ENCODE data around the gene BMP6.
"Not testable (repeated sequence)": the region's sequence is repeated elsewhere in the genome, so short reads cannot be mapped to it uniquely, and the experiment has no call there.

Gene BMP6

GRCh38 chr6:7812623-7813022, 86.7 kb downstream of the BMP6 start:
- H3K9ac ChIP-seq (ENCODE audit: low read length) = no peak overlapping the region
- H3K4me3 ChIP-seq (ENCODE audit: low read length) = no peak overlapping the region
- H3K36me3 ChIP-seq (ENCODE audit: control insufficient read depth, insufficient read depth, low read length) = no peaks in the 10 kb centered on the region
- no peak overlapping the region for H3K27ac ChIP-seq (ENCODE audit: low read depth, low read length)
- H3K4me1 ChIP-seq (ENCODE audit: control insufficient read depth, insufficient read depth, low read length) = no peaks in the 10 kb centered on the region
- no peaks in the 10 kb centered on the region for H3K27me3 ChIP-seq (ENCODE audit: control insufficient read depth, insufficient read depth, low read length)

GRCh38 chr6:7813193-7813592, 87.3 kb downstream of the BMP6 start:
- Histone ChIP-seq H3K36me3 (ENCODE audit: control insufficient read depth, insufficient read depth, low read length) (no peaks in the 10 kb centered on the region), H3K9ac (ENCODE audit: low read length) (no peak overlapping the region), H3K4me3 (ENCODE audit: low read length) (no peak overlapping the region), H3K4me1 (ENCODE audit: control insufficient read depth, insufficient read depth, low read length) (no peaks in the 10 kb centered on the region), H3K27me3 (ENCODE audit: control insufficient read depth, insufficient read depth, low read length) (no peaks in the 10 kb centered on the region), H3K27ac (ENCODE audit: low read depth, low read length) (no peak overlapping the region)

GRCh38 chr6:7813704-7814103, 87.8 kb downstream of the BMP6 start:
- no peak overlapping the region for H3K27ac ChIP-seq (ENCODE audit: low read depth, low read length)
- no peak overlapping the region for H3K4me3 ChIP-seq (ENCODE audit: low read length)
- H3K4me1 ChIP-seq (ENCODE audit: control insufficient read depth, insufficient read depth, low read length) = no peaks in the 10 kb centered on the region
- no peak overlapping the region for H3K9ac ChIP-seq (ENCODE audit: low read length)
- H3K27me3 ChIP-seq (ENCODE audit: control insufficient read depth, insufficient read depth, low read length) = no peaks in the 10 kb centered on the region
- no peaks in the 10 kb centered on the region for H3K36me3 ChIP-seq (ENCODE audit: control insufficient read depth, insufficient read depth, low read length)

- H3K27ac ChIP-seq (ENCODE audit: low read depth, low read length) = no peak overlapping the region
- no peaks in the 10 kb centered on the region for H3K36me3 ChIP-seq (ENCODE audit: control insufficient read depth, insufficient read depth, low read length)
- no peaks in the 10 kb centered on the region for H3K27me3 ChIP-seq (ENCODE audit: control insufficient read depth, insufficient read depth, low read length)
These were observed 89.8 kb downstream of the BMP6 start for GRCh38 chr6:7815716-7816115.

GRCh38 chr6:7817184-7817583, 91.3 kb downstream of the BMP6 start:
- H3K27ac ChIP-seq (ENCODE audit: low read depth, low read length); H3K36me3 ChIP-seq (ENCODE audit: control insufficient read depth, insufficient read depth, low read length); H3K9ac ChIP-seq (ENCODE audit: low read length); H3K4me1 ChIP-seq (ENCODE audit: control insufficient read depth, insufficient read depth, low read length); H3K27me3 ChIP-seq (ENCODE audit: control insufficient read depth, insufficient read depth, low read length); H3K4me3 ChIP-seq (ENCODE audit: low read length): not testable (repeated sequence)

More at GRCh38 chr6:7815716-7816115, 89.8 kb downstream of the BMP6 start:
- no peak overlapping the region for H3K9ac ChIP-seq (ENCODE audit: low read length)
- H3K4me1 ChIP-seq (ENCODE audit: control insufficient read depth, insufficient read depth, low read length) = no peaks in the 10 kb centered on the region
- H3K4me3 ChIP-seq (ENCODE audit: low read length) = no peak overlapping the region

- H3K27me3 ChIP-seq (ENCODE audit: control insufficient read depth, insufficient read depth, low read length) = no peaks in the 10 kb centered on the region
- H3K36me3 ChIP-seq (ENCODE audit: control insufficient read depth, insufficient read depth, low read length) = no peaks in the 10 kb centered on the region
- no peak overlapping the region for H3K9ac ChIP-seq (ENCODE audit: low read length)
- no peak overlapping the region for H3K4me3 ChIP-seq (ENCODE audit: low read length)
- no peak overlapping the region for H3K27ac ChIP-seq (ENCODE audit: low read depth, low read length)
- H3K4me1 ChIP-seq (ENCODE audit: control insufficient read depth, insufficient read depth, low read length) = no peaks in the 10 kb centered on the region
These were observed 92.6 kb downstream of the BMP6 start for GRCh38 chr6:7818257-7819214.

- H3K9ac ChIP-seq (ENCODE audit: low read length) = no peak overlapping the region
- H3K27ac ChIP-seq (ENCODE audit: low read depth, low read length) = no peak overlapping the region
These were observed 93.6 kb downstream of the BMP6 start for GRCh38 chr6:7819431-7820015.

GRCh38 chr6:7820288-7820835, 94.5 kb downstream of the BMP6 start:
- H3K27me3 ChIP-seq (ENCODE audit: control insufficient read depth, insufficient read depth, low read length) = no peaks in the 10 kb centered on the region
- H3K9ac ChIP-seq (ENCODE audit: low read length) = no peak overlapping the region
- H3K4me1 ChIP-seq (ENCODE audit: control insufficient read depth, insufficient read depth, low read length) = no peaks in the 10 kb centered on the region
- no peak overlapping the region for H3K27ac ChIP-seq (ENCODE audit: low read depth, low read length)
- H3K36me3 ChIP-seq (ENCODE audit: control insufficient read depth, insufficient read depth, low read length) = no peaks in the 10 kb centered on the region
- no peak overlapping the region for H3K4me3 ChIP-seq (ENCODE audit: low read length)

More at GRCh38 chr6:7819431-7820015, 93.6 kb downstream of the BMP6 start:
- Histone ChIP-seq H3K27me3 (ENCODE audit: control insufficient read depth, insufficient read depth, low read length) (no peaks in the 10 kb centered on the region), H3K4me3 (ENCODE audit: low read length) (no peak overlapping the region), H3K4me1 (ENCODE audit: control insufficient read depth, insufficient read depth, low read length) (no peaks in the 10 kb centered on the region), H3K36me3 (ENCODE audit: control insufficient read depth, insufficient read depth, low read length) (no peaks in the 10 kb centered on the region)

- Histone ChIP-seq H3K4me1 (ENCODE audit: control insufficient read depth, insufficient read depth, low read length) (no peaks in the 10 kb centered on the region), H3K36me3 (ENCODE audit: control insufficient read depth, insufficient read depth, low read length) (no peaks in the 10 kb centered on the region), H3K9ac (ENCODE audit: low read length) (no peak overlapping the region), H3K27ac (ENCODE audit: low read depth, low read length) (no peak overlapping the region), H3K27me3 (ENCODE audit: control insufficient read depth, insufficient read depth, low read length) (no peaks in the 10 kb centered on the region), H3K4me3 (ENCODE audit: low read length) (no peak overlapping the region)
These were observed 95.5 kb downstream of the BMP6 start for GRCh38 chr6:7821426-7821825.

- no peaks in the 10 kb centered on the region for H3K4me1 ChIP-seq (ENCODE audit: control insufficient read depth, insufficient read depth, low read length)
- no peaks in the 10 kb centered on the region for H3K36me3 ChIP-seq (ENCODE audit: control insufficient read depth, insufficient read depth, low read length)
- H3K27ac ChIP-seq (ENCODE audit: low read depth, low read length) = no peak overlapping the region
- H3K9ac ChIP-seq (ENCODE audit: low read length) = no peak overlapping the region
- no peaks in the 10 kb centered on the region for H3K27me3 ChIP-seq (ENCODE audit: control insufficient read depth, insufficient read depth, low read length)
- H3K4me3 ChIP-seq (ENCODE audit: low read length) = no peak overlapping the region
These were observed 97.7 kb downstream of the BMP6 start for GRCh38 chr6:7823552-7823951.

- no peak overlapping the region for H3K4me3 ChIP-seq (ENCODE audit: low read length)
- no peaks in the 10 kb centered on the region for H3K36me3 ChIP-seq (ENCODE audit: control insufficient read depth, insufficient read depth, low read length)
- no peak overlapping the region for H3K27ac ChIP-seq (ENCODE audit: low read depth, low read length)
- no peak overlapping the region for H3K9ac ChIP-seq (ENCODE audit: low read length)
- H3K4me1 ChIP-seq (ENCODE audit: control insufficient read depth, insufficient read depth, low read length) = no peaks in the 10 kb centered on the region
- H3K27me3 ChIP-seq (ENCODE audit: control insufficient read depth, insufficient read depth, low read length) = no peaks in the 10 kb centered on the region
These were observed 100.1 kb downstream of the BMP6 start for GRCh38 chr6:7825986-7826385.

GRCh38 chr6:7827142-7827541, 101.2 kb downstream of the BMP6 start:
- no peak overlapping the region for H3K4me3 ChIP-seq (ENCODE audit: low read length)
- H3K27ac ChIP-seq (ENCODE audit: low read depth, low read length) = no peak overlapping the region
- H3K27me3 ChIP-seq (ENCODE audit: control insufficient read depth, insufficient read depth, low read length) = no peaks in the 10 kb centered on the region
- no peak overlapping the region for H3K9ac ChIP-seq (ENCODE audit: low read length)
- no peaks in the 10 kb centered on the region for H3K4me1 ChIP-seq (ENCODE audit: control insufficient read depth, insufficient read depth, low read length)
- H3K36me3 ChIP-seq (ENCODE audit: control insufficient read depth, insufficient read depth, low read length) = no peaks in the 10 kb centered on the region

Measured in rectal smooth muscle tissue (tissue), 1 donor.